ENCODE results near the gene PHF1. TPM values are rescaled to one million over a fixed set of nuclear protein-coding genes. Genes with fewer than 3 reads are reported as not detected.

The PHF1 gene
- total RNA-seq, 4 donors from 2014 or later = 40.8 to 56.5 (median 48.9) TPM

DNA sequence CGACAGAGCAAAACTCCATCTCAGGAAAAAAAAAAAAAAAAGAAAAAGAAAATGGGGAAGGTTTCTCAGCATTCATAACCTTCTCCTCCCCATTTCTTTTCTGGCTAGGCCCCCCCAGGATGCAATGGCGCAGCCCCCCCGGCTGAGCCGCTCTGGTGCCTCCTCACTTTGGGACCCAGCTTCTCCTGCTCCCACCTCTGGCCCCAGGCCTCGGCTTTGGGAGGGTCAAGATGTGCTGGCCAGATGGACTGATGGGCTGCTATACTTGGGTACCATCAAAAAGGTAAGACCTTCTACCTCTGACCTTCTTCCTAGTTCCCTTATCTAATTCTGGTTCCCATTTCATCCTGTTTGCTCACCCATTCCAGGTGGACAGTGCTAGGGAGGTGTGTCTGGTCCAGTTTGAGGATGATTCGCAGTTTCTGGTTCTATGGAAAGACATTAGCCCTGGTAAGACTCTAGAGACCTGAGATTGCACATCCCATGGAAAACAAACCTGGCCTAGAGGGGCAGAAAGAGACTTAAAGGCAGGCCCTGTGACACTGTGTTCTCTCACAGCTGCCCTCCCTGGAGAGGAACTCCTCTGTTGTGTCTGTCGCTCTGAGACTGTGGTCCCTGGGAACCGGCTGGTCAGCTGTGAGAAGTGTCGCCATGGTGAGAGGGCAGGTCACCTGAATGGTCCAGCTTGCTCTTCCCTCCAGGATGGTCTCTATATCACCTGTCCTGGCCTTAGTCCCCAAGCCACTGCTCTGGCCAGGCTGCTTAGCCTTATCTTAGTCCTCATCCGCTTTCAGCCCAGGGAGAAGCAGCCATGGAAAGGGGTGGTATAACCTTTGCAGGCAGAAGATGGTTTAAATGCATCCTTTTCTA is 1.6 kb downstream of the PHF1 start:
- no peak for DNase-seq (ENCODE audit: low spot score)
- TF ChIP-seq, protein P1, sequence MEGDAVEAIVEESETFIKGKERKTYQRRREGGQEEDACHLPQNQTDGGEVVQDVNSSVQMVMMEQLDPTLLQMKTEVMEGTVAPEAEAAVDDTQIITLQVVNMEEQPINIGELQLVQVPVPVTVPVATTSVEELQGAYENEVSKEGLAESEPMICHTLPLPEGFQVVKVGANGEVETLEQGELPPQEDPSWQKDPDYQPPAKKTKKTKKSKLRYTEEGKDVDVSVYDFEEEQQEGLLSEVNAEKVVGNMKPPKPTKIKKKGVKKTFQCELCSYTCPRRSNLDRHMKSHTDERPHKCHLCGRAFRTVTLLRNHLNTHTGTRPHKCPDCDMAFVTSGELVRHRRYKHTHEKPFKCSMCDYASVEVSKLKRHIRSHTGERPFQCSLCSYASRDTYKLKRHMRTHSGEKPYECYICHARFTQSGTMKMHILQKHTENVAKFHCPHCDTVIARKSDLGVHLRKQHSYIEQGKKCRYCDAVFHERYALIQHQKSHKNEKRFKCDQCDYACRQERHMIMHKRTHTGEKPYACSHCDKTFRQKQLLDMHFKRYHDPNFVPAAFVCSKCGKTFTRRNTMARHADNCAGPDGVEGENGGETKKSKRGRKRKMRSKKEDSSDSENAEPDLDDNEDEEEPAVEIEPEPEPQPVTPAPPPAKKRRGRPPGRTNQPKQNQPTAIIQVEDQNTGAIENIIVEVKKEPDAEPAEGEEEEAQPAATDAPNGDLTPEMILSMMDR (IDR thresholded peaks at IDR 0.05) = no peak
- no peak for ATAC-seq (ENCODE audit: low FRiP score)

GRCh38 chr6:33413241-33414120 is 2.7 kb downstream of the PHF1 start:
- DNase-seq (ENCODE audit: low spot score) (no peak), ATAC-seq (ENCODE audit: low FRiP score) (no peak)
- TF ChIP-seq, protein P1 (IDR thresholded peaks at IDR 0.05) = no peak

GRCh38 chr6:33414592-33415271 is 3.9 kb downstream of the PHF1 start:
- DNase-seq (ENCODE audit: low spot score) = no peak
- TF ChIP-seq, protein P1 (IDR thresholded peaks at IDR 0.05) = no peak
- ATAC-seq (ENCODE audit: low FRiP score) = no peak

DNA sequence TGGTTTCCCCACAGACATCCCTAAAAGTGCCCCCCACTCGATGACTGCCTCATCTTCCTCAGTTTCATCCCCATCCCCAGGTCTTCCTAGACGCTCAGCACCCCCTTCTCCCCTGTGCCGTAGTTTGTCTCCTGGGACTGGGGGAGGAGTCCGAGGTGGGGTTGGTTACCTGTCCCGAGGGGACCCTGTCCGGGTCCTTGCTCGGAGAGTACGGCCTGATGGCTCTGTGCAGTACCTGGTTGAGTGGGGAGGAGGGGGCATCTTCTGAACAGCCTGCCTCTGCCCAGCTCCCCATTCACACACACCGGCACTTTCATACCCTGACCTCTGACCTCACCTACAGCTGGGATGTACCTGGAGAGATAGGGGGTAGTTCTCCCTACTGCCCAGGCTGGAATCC is 5.0 kb downstream of the PHF1 start:
- ATAC-seq (ENCODE audit: low FRiP score) = no peak
- TF ChIP-seq, protein P1 (IDR thresholded peaks at IDR 0.05) = no peak
- no peak for DNase-seq (ENCODE audit: low spot score)

GRCh38 chr6:33416386-33417127 is 5.7 kb downstream of the PHF1 start:
- no peak for DNase-seq (ENCODE audit: low spot score)
- TF ChIP-seq, protein P1 (IDR thresholded peaks at IDR 0.05) = no peak
- no peak for ATAC-seq (ENCODE audit: low FRiP score)
